T-helper 2 cell (primary cell): ENCODE data around the gene FLAD1.

ENCODE experiments used
- DNase-seq, 5 experiments: peaks; one replicate each; pipeline versions ENCODE4 v3.0.0 to v3.0.0-alpha.2; 2012 to 2022

The FLAD1 gene

DNA sequence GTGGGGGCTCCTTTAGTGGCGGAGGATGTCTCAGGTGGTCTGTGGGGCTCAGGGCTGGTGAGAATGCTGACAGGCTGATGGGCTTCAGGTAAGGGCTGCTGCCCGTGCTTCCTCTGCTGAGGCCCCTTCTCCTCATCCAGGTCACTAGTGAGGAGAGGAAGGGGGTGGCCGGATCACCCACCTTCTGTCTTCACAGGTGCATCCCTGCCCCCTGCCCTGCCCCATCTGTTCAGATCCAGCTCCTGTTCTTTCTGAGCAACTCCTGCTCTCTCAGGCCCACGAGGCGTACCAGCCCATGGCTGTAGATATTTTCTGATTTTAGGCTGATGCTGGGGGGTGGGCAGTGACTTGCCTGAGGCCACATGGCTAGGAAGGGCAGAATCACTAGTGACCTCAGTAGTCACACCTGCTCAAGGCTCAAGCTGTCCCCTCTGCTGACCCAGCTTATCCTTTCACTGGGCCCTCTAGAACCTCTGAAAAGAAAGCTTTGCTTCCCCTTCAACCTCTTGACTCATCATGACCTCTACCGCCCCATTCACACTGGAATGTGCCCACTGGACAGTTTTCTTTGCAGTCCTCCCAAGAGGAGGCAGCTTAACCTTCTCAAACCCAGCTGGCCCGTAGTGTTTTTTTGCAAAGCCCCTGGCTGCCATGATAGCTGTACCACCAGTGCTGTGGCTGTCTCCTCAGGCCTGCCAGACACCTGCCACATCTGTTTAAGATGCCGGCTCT is 35.6 kb downstream of the FLAD1 start:
- no peak for DNase-seq

DNA sequence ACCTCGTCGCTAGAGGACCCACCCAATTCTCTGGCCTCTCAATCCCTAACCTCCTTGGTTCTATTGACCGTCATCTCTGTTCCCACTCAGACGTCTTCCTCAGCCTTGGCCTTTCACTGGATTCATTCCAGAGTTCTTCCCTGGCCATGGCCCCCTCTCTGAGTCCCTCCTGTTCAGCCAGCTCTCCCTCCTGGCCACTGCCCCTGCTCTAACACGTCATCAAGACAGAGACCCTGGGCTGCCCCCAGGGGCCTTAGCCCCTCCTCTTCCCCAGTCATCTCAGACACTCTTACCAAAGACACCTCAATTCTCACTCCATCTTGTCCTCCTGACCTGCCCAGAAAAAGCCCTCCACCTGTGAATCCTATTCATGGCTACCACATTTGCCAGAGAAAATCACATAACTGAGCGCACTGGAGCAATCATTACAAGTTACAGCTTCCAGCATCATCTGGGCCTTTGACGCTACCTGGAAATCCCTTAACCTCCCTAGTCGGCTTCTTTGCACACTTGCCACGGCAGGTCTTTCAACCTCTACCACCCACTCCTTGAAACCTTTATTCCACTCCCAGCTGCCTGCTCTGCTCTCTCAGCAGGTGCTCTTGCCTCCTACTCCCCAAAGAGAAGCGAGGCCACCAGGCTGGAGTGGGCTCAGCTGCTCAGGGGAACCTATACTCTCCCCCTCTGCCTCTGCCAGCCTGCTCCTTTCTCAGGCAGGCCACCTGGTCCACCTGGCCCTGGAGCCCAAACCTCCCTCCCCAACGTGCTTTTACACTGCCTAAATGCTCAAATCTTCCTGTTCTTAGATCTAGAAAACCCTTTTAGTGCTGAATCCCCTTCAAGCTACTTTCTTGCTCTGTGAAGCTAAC is 36.5 kb downstream of the FLAD1 start:
- DNase-seq: no peak

- no peak for DNase-seq
Observed at GRCh38 chr1:155022136-155022926, 39.2 kb downstream of the FLAD1 start.

GRCh38 chr1:155022927-155023236 is 39.7 kb downstream of the FLAD1 start:
- no peak for DNase-seq

GRCh38 chr1:155023627-155024026 is 40.5 kb downstream of the FLAD1 start:
- DNase-seq: no peak

DNA sequence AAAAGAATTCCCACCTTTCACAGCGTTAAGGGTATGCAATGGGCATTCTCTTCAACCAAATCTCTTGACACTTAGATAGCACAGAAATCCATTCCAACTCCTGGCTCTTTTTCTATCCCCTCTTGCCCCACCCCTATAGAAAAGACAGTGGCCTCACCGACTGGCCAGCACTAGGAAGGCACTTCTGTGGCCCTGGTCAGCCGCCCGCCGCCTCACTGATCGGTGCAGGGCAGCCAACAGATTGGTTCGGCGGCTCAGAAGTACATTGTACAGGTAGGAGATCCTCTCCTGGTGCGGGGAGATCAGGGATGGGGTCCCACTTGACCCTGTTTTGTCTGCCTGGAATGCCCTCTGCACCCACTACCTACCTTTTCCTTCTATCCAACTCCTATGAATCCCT is 41.2 kb downstream of the FLAD1 start:
- no peak for DNase-seq

DNA sequence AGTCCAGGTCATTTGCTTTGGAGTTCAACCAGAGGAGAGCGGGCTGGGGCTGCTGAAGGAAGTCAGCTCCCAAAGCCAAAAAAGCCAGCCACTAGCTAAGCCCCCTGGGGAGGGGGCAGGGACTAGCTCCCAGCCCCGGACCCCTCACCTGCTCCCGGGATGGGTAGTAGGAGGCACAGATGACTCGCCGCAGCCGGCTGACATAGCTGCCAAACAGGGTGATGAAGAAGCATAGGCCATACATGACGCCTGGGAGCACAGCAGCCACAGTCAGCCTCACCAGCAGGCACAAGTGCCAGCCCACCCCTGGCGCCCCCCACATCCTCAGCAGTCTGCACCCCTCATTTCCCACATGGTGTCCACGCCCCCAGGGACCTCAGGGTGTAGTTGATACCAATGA is 43.0 kb downstream of the FLAD1 start:
- no peak for DNase-seq

DNA sequence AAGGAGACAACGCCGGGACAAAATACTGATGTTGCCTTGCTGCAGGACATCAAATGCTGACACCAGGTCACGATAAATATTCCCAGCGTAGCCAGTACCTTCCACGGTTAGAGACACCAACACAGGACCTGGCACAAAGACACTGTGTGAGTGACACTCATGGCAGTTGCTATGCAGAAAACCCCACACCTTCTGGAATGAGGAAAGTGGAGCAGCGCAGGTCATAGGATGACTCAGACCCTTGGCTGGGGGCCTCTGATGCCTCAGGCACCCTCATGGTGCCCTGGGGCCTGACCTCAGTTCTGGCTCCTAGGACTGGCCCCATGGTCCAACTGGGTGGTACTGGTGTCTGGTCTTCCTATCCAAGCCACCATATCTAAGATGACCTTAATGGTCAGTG is 43.4 kb downstream of the FLAD1 start:
- DNase-seq: no peak

DNA sequence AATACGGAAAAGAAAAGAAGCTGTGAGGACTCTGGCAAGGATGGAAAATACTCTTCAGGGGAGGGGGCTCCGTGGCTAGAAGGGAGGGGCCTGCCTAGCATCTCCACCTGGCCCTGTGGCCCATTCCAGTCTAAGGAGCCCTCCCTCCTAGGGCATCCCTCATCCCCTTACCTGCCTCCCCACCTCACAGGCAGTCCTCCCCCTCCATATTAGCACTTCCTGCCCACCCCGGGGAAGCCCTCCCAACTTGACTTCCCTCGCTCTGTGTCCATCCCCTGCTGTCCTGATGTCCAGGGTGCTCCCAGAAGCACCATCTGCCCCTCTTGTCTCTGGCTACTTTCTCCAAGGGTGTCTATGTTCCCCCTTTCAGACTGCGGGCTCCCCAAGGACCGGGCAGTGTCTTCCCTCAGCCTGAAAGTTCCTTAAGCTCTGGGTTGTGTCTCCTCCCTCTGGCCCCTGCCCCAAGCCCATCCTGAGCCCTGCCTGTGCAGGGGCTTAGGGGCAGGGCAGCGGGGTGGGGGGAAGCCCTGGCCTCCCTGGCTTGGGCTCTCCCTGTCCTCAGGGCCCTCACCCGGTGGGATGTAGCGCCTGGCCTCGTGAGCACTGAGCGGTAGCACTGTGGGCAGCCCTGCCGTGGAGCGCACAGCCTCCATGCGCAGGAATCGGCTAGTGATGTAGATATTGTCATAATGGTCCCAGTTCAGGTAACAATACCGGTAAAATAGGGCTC is 46.5 kb downstream of the FLAD1 start:
- DNase-seq: no peak

GRCh38 chr1:155030243-155030795 is 47.2 kb downstream of the FLAD1 start:
- DNase-seq: no peak

GRCh38 chr1:155030899-155031298 is 47.8 kb downstream of the FLAD1 start:
- DNase-seq: no peak

DNA sequence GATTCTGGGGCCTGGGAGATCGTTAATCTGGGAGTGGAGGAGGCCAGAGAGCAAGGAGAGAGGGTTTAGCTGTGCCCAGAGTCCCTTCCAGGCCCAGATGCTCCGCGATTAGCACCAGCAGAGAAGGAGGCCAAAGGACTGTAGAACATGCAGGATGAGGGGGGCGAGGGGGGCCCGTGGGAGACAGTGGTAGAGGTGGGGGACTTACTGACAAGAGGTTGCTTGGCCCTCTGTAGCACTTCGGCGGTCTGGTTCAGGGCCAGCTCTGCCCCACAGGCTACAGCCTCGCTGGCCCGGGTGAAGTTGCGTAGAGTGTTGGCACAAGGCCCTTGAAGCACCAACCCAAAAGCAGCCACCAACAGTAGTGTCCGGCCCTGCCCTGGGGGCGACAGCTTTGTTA is 49.7 kb downstream of the FLAD1 start:
- DNase-seq: no peak

GRCh38 chr1:155033524-155033923 is 50.4 kb downstream of the FLAD1 start, which contains the start of the genes DCST1 and DCST2:
Gene DCST1 (plus strand): TSS chr1:155033824. CDS start chr1:155034037, 213 bp downstream.
Gene DCST2 (minus strand): TSS chr1:155033781. CDS start chr1:155033701, 80 bp downstream.
- no peak for DNase-seq

- DNase-seq: no peak
Observed at GRCh38 chr1:155034318-155035208, 51.4 kb downstream of the FLAD1 start.

DNA sequence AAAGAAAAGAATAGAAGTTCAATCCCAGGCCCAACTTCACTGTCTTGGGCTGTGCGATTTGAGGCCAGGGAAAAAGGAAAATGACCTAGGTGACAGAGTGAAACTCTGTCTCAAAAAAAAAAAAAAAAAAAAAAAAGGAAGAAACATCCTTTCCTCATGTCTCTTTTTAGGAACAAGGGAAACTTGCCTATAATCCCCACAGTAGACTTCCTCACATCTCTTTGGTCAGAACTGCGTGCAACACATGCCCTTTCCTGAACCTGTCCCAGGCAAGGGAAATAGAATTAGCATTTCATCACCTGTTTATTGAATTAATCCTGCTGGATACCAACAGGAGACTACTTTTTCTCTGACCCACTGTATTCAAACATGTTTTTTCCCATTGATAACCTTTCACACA is 52.8 kb downstream of the FLAD1 start:
- DNase-seq: no peak

GRCh38 chr1:155037043-155037442 is 53.9 kb downstream of the FLAD1 start:
- DNase-seq: no peak

DNA sequence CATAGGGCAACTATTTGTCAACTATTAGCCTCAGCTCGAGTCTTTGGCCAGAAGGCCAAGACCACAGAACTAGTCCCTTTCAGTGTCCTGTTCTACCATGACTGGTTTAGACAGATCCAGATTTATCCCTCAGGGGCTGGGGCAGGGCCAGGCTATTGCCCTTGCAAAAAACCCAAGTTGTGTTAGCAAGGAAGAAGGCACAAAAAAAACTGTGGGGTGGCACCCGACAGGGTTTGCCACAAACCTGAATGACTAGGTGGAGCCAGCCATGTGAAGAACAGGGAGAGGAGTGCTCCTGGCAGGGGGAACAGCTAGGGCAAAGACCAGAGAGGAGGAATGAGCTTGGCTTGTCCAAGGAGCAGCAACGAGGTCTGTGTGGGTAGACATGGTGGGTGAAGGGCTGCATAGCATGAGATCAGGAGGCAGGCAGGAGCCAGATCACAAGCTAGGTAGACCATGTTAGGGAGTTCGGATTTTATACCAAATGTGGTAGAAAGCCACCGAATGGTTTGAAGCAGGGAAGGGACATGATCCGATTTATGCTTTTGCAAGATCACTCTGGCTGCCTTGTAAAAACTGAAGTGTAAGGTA is 54.8 kb downstream of the FLAD1 start:
- no peak for DNase-seq

GRCh38 chr1:155038602-155039307 is 55.6 kb downstream of the FLAD1 start:
- DNase-seq: no peak

GRCh38 chr1:155039308-155039669 is 56.1 kb downstream of the FLAD1 start:
- no peak for DNase-seq
